HL-60 (cell line): Measurements from ENCODE around the gene KDELR1.

ENCODE experiments used
- CTCF ChIP-seq: IDR thresholded peaks from one replicate; pipeline ENCODE4 v1.5.1; 2011; ENCODE audit warnings: low read length, control low read depth, inconsistent platforms; ENCODE audit not compliant: insufficient read depth
- GABPA ChIP-seq: IDR thresholded peaks from 2 replicates; pipeline ENCODE4 v1.6.1; 2012; ENCODE audit warnings: low read depth
- POLR2AphosphoS5 ChIP-seq: IDR thresholded peaks from 2 replicates; pipeline ENCODE4 v1.6.1; 2012; ENCODE audit warnings: low read depth
- SPI1 ChIP-seq: IDR thresholded peaks from 2 replicates; pipeline ENCODE4 v1.6.1; 2012; ENCODE audit warnings: low read depth, mild to moderate bottlenecking, borderline replicate concordance

GRCh38 chr19:48413879-48414587 lies 22.7 kb upstream of the KDELR1 start:
- TF ChIP-seq POLR2AphosphoS5 (no peak), CTCF (no peak), SPI1 (no peak), GABPA (no peak)
